Epithelial cell of proximal tubule (primary cell): ENCODE results near the gene EXOC6. TPM values are rescaled to one million over a fixed set of nuclear protein-coding genes. Genes with fewer than 3 reads are reported as not detected.

Experiments used
- DNase-seq: peaks from one replicate; pipeline ENCODE4 v3.0.0-alpha.2; 2011; ENCODE audit warnings: low read depth
- H3K4me3 ChIP-seq: 2 replicates; pipeline ENCODE4 v1.5.1; 2011; ENCODE audit warnings: low read depth, mild to moderate bottlenecking, low read length
- CTCF ChIP-seq: conservative IDR thresholded peaks from 2 replicates; pipeline ENCODE4 v1.5.1; 2012; ENCODE audit warnings: low read depth, mild to moderate bottlenecking, low read length
- total RNA-seq: library from RNA; depleted of rRNA; stranded (reverse); fragments of >200 nt; gene quantifications from 2 replicates; pipeline ENCODE4 v1.2.3, GENCODE V29; 2015

EXOC6 gene
- total RNA-seq, 1 donor from 2014 or later, result 12.1 TPM

GRCh38 chr10:92880233-92880861 lies 32.0 kb downstream of the EXOC6 start:
- peak; percentile 64 for TF ChIP-seq CTCF
- no peak for DNase-seq
- no peak overlapping the region for H3K4me3 ChIP-seq

GRCh38 chr10:92880917-92881316 lies 32.6 kb downstream of the EXOC6 start:
- no peak for TF ChIP-seq CTCF
- no peak for DNase-seq
- H3K4me3 ChIP-seq, result no peak overlapping the region

DNA sequence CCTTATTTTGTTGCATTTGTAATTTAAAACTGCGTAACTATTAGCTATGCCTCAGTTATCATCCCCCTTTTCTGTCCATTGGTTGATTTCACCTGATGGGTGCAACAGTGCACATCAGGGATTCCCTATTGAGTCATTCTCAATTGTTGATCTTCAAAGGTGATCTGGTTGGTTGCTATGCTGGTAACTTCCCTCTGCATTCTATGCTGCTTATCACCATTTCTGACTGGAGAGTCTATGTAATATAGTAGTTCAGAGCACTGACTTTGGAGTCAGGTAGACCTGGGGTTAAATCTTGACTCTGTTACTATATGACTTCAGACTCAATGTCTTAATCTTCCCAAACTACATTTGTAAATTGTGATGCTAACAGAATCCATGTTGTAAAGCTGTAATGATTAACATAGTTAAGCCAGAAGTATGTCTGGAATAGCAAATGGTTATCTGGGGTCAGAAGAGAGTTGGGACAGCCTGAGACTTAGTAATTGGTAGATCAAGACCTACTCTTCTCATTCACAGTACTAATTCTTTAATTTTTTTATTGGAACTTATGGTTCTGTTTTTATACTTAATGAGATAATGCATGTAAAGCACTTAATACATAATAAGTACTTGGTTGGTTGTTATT lies 38.1 kb downstream of the EXOC6 start:
- no peak for TF ChIP-seq CTCF
- H3K4me3 ChIP-seq, result no peak overlapping the region
- peak; percentile 57 for DNase-seq

GRCh38 chr10:92890471-92890870 lies 42.2 kb downstream of the EXOC6 start:
- DNase-seq, result no peak
- no peak for TF ChIP-seq CTCF
- H3K4me3 ChIP-seq, result no peak overlapping the region

GRCh38 chr10:92891885-92892690 lies 43.8 kb downstream of the EXOC6 start:
- no peak for TF ChIP-seq CTCF

GRCh38 chr10:92892691-92893054 lies 44.4 kb downstream of the EXOC6 start:
- H3K4me3 ChIP-seq, result no peak overlapping the region

More at GRCh38 chr10:92891885-92892690, 43.8 kb downstream of the EXOC6 start:
- peak; percentile 93 for DNase-seq
- no peak overlapping the region for H3K4me3 ChIP-seq

More at GRCh38 chr10:92892691-92893054, 44.4 kb downstream of the EXOC6 start:
- no peak for TF ChIP-seq CTCF
- DNase-seq, result no peak
